PC-9 (cell line): ENCODE results near the gene SCAMP3.

ENCODE experiments used
- EZH2 ChIP-seq: fragments of 200-600 bp; sonication (generic); IDR thresholded peaks from 2 replicates; pipeline ENCODE4 v1.8.0; 2017; ENCODE audit warnings: antibody characterized with exemption, low read depth
- TF ChIP-seq, protein P1 (sequence below): fragments of 200-600 bp; sonication (generic); conservative IDR thresholded peaks from 2 replicates; pipeline ENCODE4 v1.6.1; 2017; ENCODE audit warnings: mixed run types, antibody characterized with exemption, mild to moderate bottlenecking, moderate library complexity

DNA sequence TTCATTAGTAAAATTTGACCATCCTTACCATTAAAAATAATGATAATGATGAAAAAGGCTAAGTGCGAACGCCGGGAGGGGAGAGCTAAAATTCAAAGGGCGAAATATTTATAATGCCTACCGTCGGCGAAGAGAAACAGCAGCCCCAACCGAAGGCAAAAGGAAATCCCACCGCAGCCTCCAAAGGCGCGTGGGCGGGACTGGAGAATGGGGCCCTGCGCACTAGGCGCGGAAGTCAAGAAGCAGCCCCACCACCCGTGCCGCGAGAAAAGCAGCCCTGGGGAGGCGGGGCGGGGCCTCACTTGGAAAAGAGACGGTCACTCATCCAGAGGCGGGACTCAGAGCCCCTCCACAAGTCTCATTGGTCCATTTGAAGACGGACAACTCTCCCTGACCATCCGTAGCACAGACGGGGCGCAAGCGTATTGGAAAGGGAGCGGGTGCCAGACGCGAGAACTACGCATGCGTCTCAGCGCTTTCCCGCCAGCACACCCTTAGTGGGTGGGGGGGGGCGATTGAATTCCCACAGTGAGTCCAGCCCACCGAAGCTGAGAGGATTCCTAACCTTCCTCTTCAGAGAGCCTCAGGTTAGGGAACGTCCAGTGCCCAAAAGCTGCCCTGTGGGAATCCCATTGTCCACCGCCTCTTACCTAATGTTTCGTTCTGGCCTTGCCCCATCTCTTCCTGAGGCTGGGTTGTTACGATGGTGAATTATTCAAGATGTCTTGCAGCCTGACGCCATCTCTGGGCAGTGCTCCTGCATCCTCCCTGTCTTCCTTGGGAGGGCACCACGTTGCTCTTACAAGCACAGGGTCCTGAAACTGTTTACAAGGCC, 34.7 kb downstream of the SCAMP3 start:
- TF ChIP-seq, protein P1, sequence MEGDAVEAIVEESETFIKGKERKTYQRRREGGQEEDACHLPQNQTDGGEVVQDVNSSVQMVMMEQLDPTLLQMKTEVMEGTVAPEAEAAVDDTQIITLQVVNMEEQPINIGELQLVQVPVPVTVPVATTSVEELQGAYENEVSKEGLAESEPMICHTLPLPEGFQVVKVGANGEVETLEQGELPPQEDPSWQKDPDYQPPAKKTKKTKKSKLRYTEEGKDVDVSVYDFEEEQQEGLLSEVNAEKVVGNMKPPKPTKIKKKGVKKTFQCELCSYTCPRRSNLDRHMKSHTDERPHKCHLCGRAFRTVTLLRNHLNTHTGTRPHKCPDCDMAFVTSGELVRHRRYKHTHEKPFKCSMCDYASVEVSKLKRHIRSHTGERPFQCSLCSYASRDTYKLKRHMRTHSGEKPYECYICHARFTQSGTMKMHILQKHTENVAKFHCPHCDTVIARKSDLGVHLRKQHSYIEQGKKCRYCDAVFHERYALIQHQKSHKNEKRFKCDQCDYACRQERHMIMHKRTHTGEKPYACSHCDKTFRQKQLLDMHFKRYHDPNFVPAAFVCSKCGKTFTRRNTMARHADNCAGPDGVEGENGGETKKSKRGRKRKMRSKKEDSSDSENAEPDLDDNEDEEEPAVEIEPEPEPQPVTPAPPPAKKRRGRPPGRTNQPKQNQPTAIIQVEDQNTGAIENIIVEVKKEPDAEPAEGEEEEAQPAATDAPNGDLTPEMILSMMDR, result no peak; the same call in 1 of the 2 replicates
- no peak for TF ChIP-seq EZH2
